HCT116 (cell line): ENCODE results near the gene MEGF8. TPM values are rescaled to one million over a fixed set of nuclear protein-coding genes. Genes with fewer than 3 reads are reported as not detected.

ENCODE experiments used
- ATAC-seq: fragments of 200-7000 bp; cut with Tn5 transposase; 2 replicates; pipeline ENCODE4 v1.9.1; 2020; ENCODE audit warnings: mild to moderate bottlenecking, moderate library complexity
- BruUV-seq: library from RNA; stranded (reverse); fragments of 400-500 nt; replicated peaks from 2 replicates; lab custom pipeline; 2021; lab: Mats Ljungman, UMichigan
- CTCF ChIA-PET: fragments of 300-600 bp; sonication (Branson Sonifier 250); formaldehyde crosslinking; loops from one replicate; lab custom pipeline; 2021; ENCODE audit warnings: antibody characterized with exemption; lab: Charles Lee
- POLR2A ChIA-PET: fragments of 300-600, 350-600 bp; sonication (Branson Sonifier 250); formaldehyde crosslinking; loops from one replicate; lab custom pipeline; 2021; ENCODE audit warnings: antibody characterized with exemption; lab: Charles Lee
- RAD21 ChIA-PET, 2 experiments: fragments of 300-600 bp; sonication (Branson Sonifier 250); formaldehyde crosslinking; loops; one replicate each; lab custom pipeline; 2023; ENCODE audit warnings: low total read pairs in 2 of 2; ENCODE audit not compliant: uncharacterized antibody in 2 of 2, unreplicated experiment in 2 of 2, low non-redundant PET in 1 of 2; lab: Charles Lee
- DNase-seq: peaks from one replicate; pipeline ENCODE4 v3.0.0-alpha.2; 2010; ENCODE audit warnings: low read depth, low spot score
- H2AFZ ChIP-seq: fragments of 200-600 bp; shearing (Covaris generic), sonication (generic); 2 replicates; pipeline ENCODE4 v1.6.1; 2017; ENCODE audit warnings: low read depth, mixed run types, mixed read lengths, antibody characterized with exemption, low read length; ENCODE audit not compliant: poor library complexity, severe bottlenecking
- H3K27ac ChIP-seq: 2 replicates; pipeline ENCODE4 v1.5.1; 2012; ENCODE audit warnings: low read depth, low read length
- H3K27me3 ChIP-seq: fragments of 200-600 bp; sonication (generic); 2 replicates; pipeline ENCODE4 v1.6.1; 2016; ENCODE audit warnings: mixed run types, low read length, mixed read lengths; ENCODE audit not compliant: insufficient read depth
- H3K36me3 ChIP-seq, 2 experiments: fragments of 200-500 bp in 1 of 2; fragments of 200-600 bp in 1 of 2; sonication (Bioruptor generic) in 1 of 2; sonication (generic) in 1 of 2; 2 replicates each; pipeline versions ENCODE4 v1.5.1 to v1.6.1; 2014 to 2016; ENCODE audit warnings: low read length in 2 of 2, inconsistent platforms in 1 of 2, mixed read lengths in 1 of 2, mixed run types in 1 of 2; ENCODE audit not compliant: insufficient read depth in 2 of 2, control insufficient read depth in 1 of 2
- H3K4me1 ChIP-seq, 2 experiments: fragments of 200-600 bp in 1 of 2; sonication (generic) in 1 of 2; 2 replicates each; pipeline versions ENCODE4 v1.5.1 to v1.6.1; 2012 to 2017; ENCODE audit warnings: low read length in 2 of 2, inconsistent platforms in 1 of 2, mild to moderate bottlenecking in 1 of 2, mixed read lengths in 1 of 2, mixed run types in 1 of 2, moderate library complexity in 1 of 2; ENCODE audit not compliant: insufficient read depth in 2 of 2, control insufficient read depth in 1 of 2
- H3K4me2 ChIP-seq: fragments of 200-600 bp; sonication (generic); 2 replicates; pipeline ENCODE4 v1.6.1; 2017; ENCODE audit warnings: mixed run types, low read length, mixed read lengths
- H3K4me3 ChIP-seq, 2 experiments: fragments of 200-600 bp in 1 of 2; sonication (generic) in 1 of 2; replicated peaks in 1 of 2; 2 replicates each; pipeline ENCODE4 v1.5.1; 2011 to 2016; ENCODE audit warnings: low read length in 2 of 2, control low read depth in 1 of 2, low read depth in 1 of 2, mild to moderate bottlenecking in 1 of 2, mixed read lengths in 1 of 2, mixed run types in 1 of 2
- H3K79me2 ChIP-seq: fragments of 200-600 bp; sonication (generic); 2 replicates; pipeline ENCODE4 v1.6.1; 2017; ENCODE audit warnings: mild to moderate bottlenecking, mixed run types, low read length, moderate library complexity, mixed read lengths; ENCODE audit not compliant: insufficient read depth
- H3K9ac ChIP-seq: fragments of 200-600 bp; sonication (generic); 2 replicates; pipeline ENCODE4 v1.6.1; 2016; ENCODE audit warnings: low read length, mixed read lengths
- H3K9me2 ChIP-seq: fragments of 200-600 bp; sonication (generic), shearing (Covaris generic); 2 replicates; pipeline ENCODE4 v1.6.1; 2017; ENCODE audit warnings: mixed run types, mild to moderate bottlenecking, moderate library complexity; ENCODE audit not compliant: insufficient read depth
- H3K9me3 ChIP-seq, 2 experiments: fragments of 200-500 bp in 1 of 2; fragments of 200-600 bp in 1 of 2; sonication (Bioruptor generic) in 1 of 2; sonication (generic) in 1 of 2; 2 replicates each; pipeline ENCODE4 v1.6.1; 2014 to 2017; ENCODE audit warnings: low read length in 2 of 2, mixed read lengths in 2 of 2, inconsistent platforms in 1 of 2, low read depth in 1 of 2, mild to moderate bottlenecking in 1 of 2, mixed run types in 1 of 2, moderate library complexity in 1 of 2; ENCODE audit not compliant: control insufficient read depth in 1 of 2, insufficient read depth in 1 of 2
- H4K20me1 ChIP-seq: fragments of 200-600 bp; sonication (generic), shearing (Covaris generic); 2 replicates; pipeline ENCODE4 v1.6.1; 2017; ENCODE audit warnings: mixed run types, mild to moderate bottlenecking, moderate library complexity; ENCODE audit not compliant: insufficient read depth
- EGR1 ChIP-seq: IDR thresholded peaks from 2 replicates; pipeline ENCODE4 v1.6.1; 2012; ENCODE audit warnings: low read depth
- ELF1 ChIP-seq: IDR thresholded peaks from 2 replicates; pipeline ENCODE4 v1.6.1; 2012; ENCODE audit warnings: low read depth, borderline replicate concordance
- EZH2 ChIP-seq: fragments of 200-600 bp; sonication (generic); IDR thresholded peaks from 2 replicates; pipeline ENCODE4 v1.6.1; 2017; ENCODE audit warnings: antibody characterized with exemption, mixed run types
- POLR2A ChIP-seq: IDR thresholded peaks from 2 replicates; pipeline ENCODE4 v1.7.0; 2011; ENCODE audit warnings: borderline replicate concordance; ENCODE audit not compliant: insufficient read depth, insufficient read length; ENCODE audit errors: extremely low read depth
- RAD21 ChIP-seq: IDR thresholded peaks from 2 replicates; pipeline ENCODE4 v1.6.1; 2012; ENCODE audit warnings: low read depth, mild to moderate bottlenecking
- TCF7L2 ChIP-seq: IDR thresholded peaks from 2 replicates; pipeline ENCODE4 v1.7.0; 2011; ENCODE audit warnings: borderline replicate concordance, inconsistent platforms; ENCODE audit not compliant: insufficient read depth, insufficient read length; ENCODE audit errors: extremely low read depth
- ZFX ChIP-seq: fragments of 450-650 bp; IDR thresholded peaks from 2 replicates; pipeline ENCODE4 v1.6.1; 2017
- intact Hi-C: fragments of 100-400 bp; cut with micrococcal nuclease; formaldehyde crosslinking; loops from 2 replicates; pipeline ENCODE4 v1.10.0; 2022
- total RNA-seq: library from RNA; stranded (reverse); gene quantifications from one replicate; pipeline ENCODE4 v1.2.1, GENCODE V29; 2021; ENCODE audit not compliant: unreplicated experiment
- TF ChIP-seq, protein P1 (sequence below): IDR thresholded peaks from 2 replicates; pipeline ENCODE4 v1.6.1; 2012
- TF ChIP-seq, protein P2 (sequence below): IDR thresholded peaks from 2 replicates; pipeline ENCODE4 v1.6.1; 2011; ENCODE audit warnings: mild to moderate bottlenecking, low read length, moderate library complexity; ENCODE audit not compliant: insufficient replicate concordance; ENCODE audit errors: extremely low read depth

The MEGF8 gene
- total RNA-seq, 1 experiment from 2014 or later: 24.0 TPM

DNA sequence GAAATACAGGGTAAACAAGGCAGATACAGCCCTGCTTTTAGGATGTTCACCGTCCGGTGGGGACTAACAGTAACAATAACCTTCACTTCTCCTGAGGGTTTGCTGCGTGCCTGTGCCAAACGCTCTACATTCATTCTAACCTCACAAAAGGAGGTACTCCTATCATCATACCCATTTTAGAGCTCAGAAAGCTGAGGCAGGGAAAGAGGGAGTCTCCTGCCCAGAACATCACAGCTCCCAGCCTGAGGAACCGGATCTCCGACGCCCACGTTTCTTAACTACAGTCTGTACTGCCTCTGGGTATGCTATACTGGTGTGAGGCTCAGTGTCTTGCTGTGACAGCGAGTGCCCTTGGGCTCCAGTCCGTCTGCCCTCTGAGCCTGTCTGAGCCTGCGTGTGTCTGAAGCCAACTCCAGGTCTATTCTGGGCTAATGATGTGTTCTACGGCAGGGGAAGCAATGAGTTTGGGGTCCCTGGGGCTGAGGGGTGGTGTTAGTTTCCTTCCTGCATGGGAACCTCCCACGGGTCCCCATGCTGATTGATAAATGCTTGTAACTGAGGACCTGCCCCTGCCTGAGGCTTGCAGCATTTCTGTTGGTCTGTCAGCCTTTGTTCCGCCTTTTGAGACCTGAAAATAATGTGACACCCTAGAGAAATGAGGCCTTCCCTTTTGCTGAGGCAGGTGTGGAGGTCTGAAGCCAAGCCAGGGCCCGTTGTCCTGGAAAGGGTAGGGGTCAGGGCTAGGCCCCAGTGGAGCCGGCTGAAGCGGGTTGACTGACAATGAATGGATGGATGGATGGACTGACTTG lies 96.9 kb downstream of the MEGF8 start (continued):
- TF ChIP-seq EZH2 (no peak), ZFX (no peak), ELF1 (no peak), EGR1 (no peak), POLR2A (no peak)
- TF ChIP-seq, protein P1, sequence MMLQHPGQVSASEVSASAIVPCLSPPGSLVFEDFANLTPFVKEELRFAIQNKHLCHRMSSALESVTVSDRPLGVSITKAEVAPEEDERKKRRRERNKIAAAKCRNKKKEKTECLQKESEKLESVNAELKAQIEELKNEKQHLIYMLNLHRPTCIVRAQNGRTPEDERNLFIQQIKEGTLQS: no peak
- TF ChIP-seq, protein P2, sequence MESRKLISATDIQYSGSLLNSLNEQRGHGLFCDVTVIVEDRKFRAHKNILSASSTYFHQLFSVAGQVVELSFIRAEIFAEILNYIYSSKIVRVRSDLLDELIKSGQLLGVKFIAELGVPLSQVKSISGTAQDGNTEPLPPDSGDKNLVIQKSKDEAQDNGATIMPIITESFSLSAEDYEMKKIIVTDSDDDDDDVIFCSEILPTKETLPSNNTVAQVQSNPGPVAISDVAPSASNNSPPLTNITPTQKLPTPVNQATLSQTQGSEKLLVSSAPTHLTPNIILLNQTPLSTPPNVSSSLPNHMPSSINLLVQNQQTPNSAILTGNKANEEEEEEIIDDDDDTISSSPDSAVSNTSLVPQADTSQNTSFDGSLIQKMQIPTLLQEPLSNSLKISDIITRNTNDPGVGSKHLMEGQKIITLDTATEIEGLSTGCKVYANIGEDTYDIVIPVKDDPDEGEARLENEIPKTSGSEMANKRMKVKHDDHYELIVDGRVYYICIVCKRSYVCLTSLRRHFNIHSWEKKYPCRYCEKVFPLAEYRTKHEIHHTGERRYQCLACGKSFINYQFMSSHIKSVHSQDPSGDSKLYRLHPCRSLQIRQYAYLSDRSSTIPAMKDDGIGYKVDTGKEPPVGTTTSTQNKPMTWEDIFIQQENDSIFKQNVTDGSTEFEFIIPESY: no peak

GRCh38 chr19:42422901-42423461 lies 97.5 kb downstream of the MEGF8 start:
- ATAC-seq: peak; percentile 55
- ChIA-PET POLR2A (interaction anchor here (1.0 to 2.7 kb wide), 2 partner anchors 10 to 26 kb away, joined by 5 to 10 read pairs; no protein-coding TSS in a partner anchor), CTCF (interaction anchor here (1.0 to 2.8 kb wide), 5 partner anchors 11 to 310 kb away, joined by 4 to 22 read pairs (median 5); no protein-coding TSS in a partner anchor), RAD21 (no interaction called here)
- Histone ChIP-seq H3K79me2 (no peaks in the 10 kb centered on the region), H3K36me3 (no peaks in the 10 kb centered on the region), H3K27me3 (no peaks in the 10 kb centered on the region), H3K9me2 (no peaks in the 10 kb centered on the region), H3K9me3 (no peaks in the 10 kb centered on the region), H3K4me1 (peaks cover 21 to 45% of the 10 kb centered on the region in 2 experiments; a peak in 3 of 4 replicates), H3K4me3 (peak overlapping the region; percentile 71 to 73), H2AFZ (peak overlapping the region; percentile 15), H3K9ac (peak overlapping the region; percentile 69), H3K27ac (peak overlapping the region; percentile 50), H4K20me1 (no peaks in the 10 kb centered on the region), H3K4me2 (peak overlapping the region; percentile 89)
- TF ChIP-seq ZFX: 0 out of 2 replicates have a peak, but pooled peaks have one; percentile 15
- peak; percentile 56 for TF ChIP-seq TCF7L2
- no peak for TF ChIP-seq RAD21
- intact Hi-C loops: no loop called here
- TSS peak; percentile 52 for BruUV-seq
- no peak for DNase-seq
